ENCODE results near the gene EFHC1.

The EFHC1 gene

DNA sequence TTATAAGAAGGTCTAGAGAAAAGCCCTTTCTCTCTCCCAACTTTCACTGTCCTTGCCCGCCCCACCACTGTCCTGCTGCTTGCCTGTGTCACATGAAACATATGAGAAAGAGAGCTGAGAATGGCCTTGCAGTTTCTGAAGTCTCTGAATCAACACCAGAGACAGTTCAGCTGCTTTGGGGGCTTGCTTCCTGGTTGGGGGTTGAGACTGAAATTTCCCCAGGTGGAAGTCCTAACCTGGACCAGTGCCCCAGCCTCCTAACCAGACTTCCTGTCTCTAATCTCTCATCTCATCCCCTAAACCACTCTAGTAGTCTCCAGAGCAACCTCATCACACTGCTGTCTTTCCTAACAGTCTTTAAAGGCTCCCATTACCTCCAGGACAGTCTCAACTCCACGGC is 146.1 kb downstream of the EFHC1 start:
- H3K9me3 ChIP-seq, result no peaks in the 10 kb centered on the region
- no peak for TF ChIP-seq CTCF (IDR thresholded peaks at IDR 0.05; ENCODE audit: low read depth, low read length)
- DNase-seq, result no peak
- no peak overlapping the region for H3K4me3 ChIP-seq (ENCODE audit: low read depth, low read length)
- H3K27me3 ChIP-seq, result no peaks in the 10 kb centered on the region
- H3K36me3 ChIP-seq, result no peaks in the 10 kb centered on the region
- H3K4me1 ChIP-seq, result peaks cover 13% of the 10 kb centered on the region

DNA sequence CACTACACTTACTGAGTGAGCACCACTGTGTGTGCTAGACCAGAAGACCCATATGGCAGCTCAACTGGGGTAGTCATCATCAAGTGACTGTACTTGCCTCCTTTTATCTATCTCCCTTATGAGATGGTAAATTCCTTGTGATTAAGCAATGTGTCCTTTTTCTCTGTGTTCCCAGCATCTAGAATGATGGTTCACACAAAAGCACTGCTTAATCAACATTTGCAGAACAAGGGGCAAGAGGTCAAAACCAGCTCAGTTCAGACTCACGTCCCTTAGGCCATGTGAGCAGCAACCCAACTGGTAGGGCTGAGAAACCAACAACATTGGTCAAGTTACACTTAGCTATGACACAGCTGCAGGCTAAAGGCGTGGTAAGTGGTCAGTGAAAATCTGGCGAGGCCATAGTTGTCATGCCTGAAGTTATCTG is 146.7 kb downstream of the EFHC1 start:
- H3K27me3 ChIP-seq, result no peaks in the 10 kb centered on the region
- H3K36me3 ChIP-seq, result no peaks in the 10 kb centered on the region
- TF ChIP-seq CTCF (IDR thresholded peaks at IDR 0.05; ENCODE audit: low read depth, low read length), result no peak
- no peak overlapping the region for H3K4me3 ChIP-seq (ENCODE audit: low read depth, low read length)
- no peaks in the 10 kb centered on the region for H3K9me3 ChIP-seq
- peaks cover 20% of the 10 kb centered on the region for H3K4me1 ChIP-seq
- no peak for DNase-seq

DNA sequence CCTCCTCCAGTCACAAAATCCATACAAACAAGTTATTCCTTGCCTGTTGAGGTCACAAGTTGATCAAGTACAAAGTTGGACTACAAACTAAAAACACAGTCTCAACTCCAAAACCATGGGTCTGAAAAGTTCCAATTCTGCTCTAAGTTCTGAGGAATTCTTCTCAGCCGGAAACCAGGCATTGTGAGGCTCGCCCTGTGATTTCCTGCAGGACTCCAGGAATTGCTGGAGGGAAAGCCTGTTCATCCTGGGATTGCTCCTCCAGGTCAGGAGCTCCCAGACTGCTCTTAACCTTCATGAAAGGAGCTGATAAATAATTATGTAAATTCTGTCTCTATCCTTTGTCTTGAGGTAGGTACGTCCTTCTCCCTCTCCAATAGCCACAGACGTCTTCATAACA is 148.2 kb downstream of the EFHC1 start:
- no peaks in the 10 kb centered on the region for H3K9me3 ChIP-seq
- DNase-seq, result no peak
- H3K4me1 ChIP-seq, result peaks cover 22% of the 10 kb centered on the region
- H3K36me3 ChIP-seq, result no peaks in the 10 kb centered on the region
- no peak overlapping the region for H3K4me3 ChIP-seq (ENCODE audit: low read depth, low read length)
- no peak for TF ChIP-seq CTCF (IDR thresholded peaks at IDR 0.05; ENCODE audit: low read depth, low read length)
- H3K27me3 ChIP-seq, result no peaks in the 10 kb centered on the region

DNA sequence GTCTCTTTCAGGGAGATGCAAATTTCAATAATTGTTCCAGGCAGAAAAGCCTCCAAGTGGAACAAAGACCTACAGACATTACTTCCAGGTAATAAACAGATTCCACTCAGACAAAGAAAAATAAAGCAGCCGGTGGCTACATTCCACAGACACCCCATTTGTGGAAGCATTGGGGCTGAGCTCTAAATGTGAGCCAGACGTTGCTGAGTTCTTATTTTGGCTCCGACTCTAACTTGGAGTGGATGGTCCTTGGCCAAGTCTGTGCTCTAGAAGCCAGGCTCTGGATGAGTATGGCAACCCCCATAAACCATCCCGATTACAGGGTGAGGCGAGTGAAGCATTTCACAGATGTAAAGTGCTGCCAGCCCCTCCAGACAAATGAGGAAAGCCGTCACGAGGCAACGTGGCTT is 150.2 kb downstream of the EFHC1 start:
- no peaks in the 10 kb centered on the region for H3K36me3 ChIP-seq
- no peak for DNase-seq
- H3K4me3 ChIP-seq (ENCODE audit: low read depth, low read length), result no peak overlapping the region
- TF ChIP-seq CTCF (IDR thresholded peaks at IDR 0.05; ENCODE audit: low read depth, low read length), result no peak
- H3K27me3 ChIP-seq, result no peaks in the 10 kb centered on the region
- no peaks in the 10 kb centered on the region for H3K9me3 ChIP-seq
- H3K4me1 ChIP-seq, result peaks cover 27% of the 10 kb centered on the region

GRCh38 chr6:52571099-52571755 is 151.1 kb downstream of the EFHC1 start:
- H3K36me3 ChIP-seq, result no peaks in the 10 kb centered on the region
- no peaks in the 10 kb centered on the region for H3K27me3 ChIP-seq
- peak; percentile 55 for DNase-seq
- H3K4me1 ChIP-seq, result peaks cover 32% of the 10 kb centered on the region
- peak overlapping the region; percentile 32 for H3K4me3 ChIP-seq (ENCODE audit: low read depth, low read length)
- no peak for TF ChIP-seq CTCF (IDR thresholded peaks at IDR 0.05; ENCODE audit: low read depth, low read length)
- H3K9me3 ChIP-seq, result no peaks in the 10 kb centered on the region

GRCh38 chr6:52572536-52572935 is 152.4 kb downstream of the EFHC1 start:
- no peaks in the 10 kb centered on the region for H3K9me3 ChIP-seq
- peaks cover 27% of the 10 kb centered on the region for H3K4me1 ChIP-seq
- no peak overlapping the region for H3K4me3 ChIP-seq (ENCODE audit: low read depth, low read length)
- no peaks in the 10 kb centered on the region for H3K27me3 ChIP-seq
- no peak for DNase-seq
- no peaks in the 10 kb centered on the region for H3K36me3 ChIP-seq
- TF ChIP-seq CTCF (IDR thresholded peaks at IDR 0.05; ENCODE audit: low read depth, low read length), result no peak

All from BE2C (cell line).